UCSD-AML1 (cell line): ENCODE measurements around the gene MGST2.

Experiments used
- DNase-seq: peaks from one replicate; lab custom pipeline; 2025; ENCODE audit not compliant: unreplicated experiment; lab: John Stamatoyannopoulos, UW

The MGST2 gene

GRCh38 chr4:139669335-139669734 is 3.7 kb downstream of the MGST2 start:
- DNase-seq, result no peak

GRCh38 chr4:139669890-139670289 is 4.3 kb downstream of the MGST2 start:
- no peak for DNase-seq

- no peak for DNase-seq
Observed at GRCh38 chr4:139670775-139671174, 5.2 kb downstream of the MGST2 start.

- no peak for DNase-seq
Observed at GRCh38 chr4:139672215-139672614, 6.6 kb downstream of the MGST2 start.

- DNase-seq, result no peak
Observed at GRCh38 chr4:139672732-139673131, 7.1 kb downstream of the MGST2 start.

GRCh38 chr4:139674875-139675550 is 9.4 kb downstream of the MGST2 start:
- no peak for DNase-seq

- no peak for DNase-seq
Observed at GRCh38 chr4:139675651-139676050, 10.0 kb downstream of the MGST2 start.

GRCh38 chr4:139676365-139676764 is 10.7 kb downstream of the MGST2 start:
- DNase-seq, result no peak

- DNase-seq, result no peak
Observed at GRCh38 chr4:139676913-139677585, 11.4 kb downstream of the MGST2 start.

GRCh38 chr4:139682309-139682708 is 16.7 kb downstream of the MGST2 start:
- DNase-seq, result no peak

GRCh38 chr4:139682741-139683151 is 17.1 kb downstream of the MGST2 start:
- no peak for DNase-seq

GRCh38 chr4:139684351-139684750 is 18.7 kb downstream of the MGST2 start:
- DNase-seq, result no peak

- no peak for DNase-seq
Observed at GRCh38 chr4:139685180-139685579, 19.6 kb downstream of the MGST2 start.

GRCh38 chr4:139686130-139686529 is 20.5 kb downstream of the MGST2 start:
- no peak for DNase-seq

GRCh38 chr4:139686988-139687387 is 21.4 kb downstream of the MGST2 start:
- DNase-seq, result no peak

- DNase-seq, result no peak
Observed at GRCh38 chr4:139689093-139689722, 23.6 kb downstream of the MGST2 start.

GRCh38 chr4:139690419-139690818 is 24.8 kb downstream of the MGST2 start:
- no peak for DNase-seq

- DNase-seq, result peak; percentile 31
Observed at GRCh38 chr4:139692309-139693012, 26.8 kb downstream of the MGST2 start.

- DNase-seq, result no peak
Observed at GRCh38 chr4:139694522-139695107, 29.0 kb downstream of the MGST2 start.

- no peak for DNase-seq
Observed at GRCh38 chr4:139696491-139696890, 30.9 kb downstream of the MGST2 start.
